Activated CD8-positive, alpha-beta T cell treated with anti-CD3 and anti-CD28 coated beads, Interleukin-2, amount 10 ng/mL, durations not matched to agents 7 days and 5 days (primary cell): ENCODE data around the gene PPP1R8. TPM values are rescaled to one million over a fixed set of nuclear protein-coding genes. Genes with fewer than 3 reads are reported as not detected.
A peak's percentile ranks its signal among the peaks of the same experiment; 100 is the strongest.
"Not testable (repeated sequence)": the region's sequence is repeated elsewhere in the genome, so short reads cannot be mapped to it uniquely, and the experiment has no call there.

ENCODE experiments used
- ATAC-seq: fragments of 150-1000 bp; cut with Tn5 transposase; one replicate; pipeline ENCODE4 v1.10.0; 2021; ENCODE audit warnings: moderate library complexity
- CTCF ChIA-PET: fragments of 350-600 bp; sonication (Branson Sonifier 250); formaldehyde crosslinking; loops from one replicate; lab custom pipeline; 2021; ENCODE audit warnings: antibody characterized with exemption; lab: Charles Lee
- POLR2A ChIA-PET: fragments of 350-600 bp; sonication (Branson Sonifier 250); formaldehyde crosslinking; loops from one replicate; lab custom pipeline; 2021; ENCODE audit warnings: antibody characterized with exemption; lab: Charles Lee
- DNase-seq: peaks from one replicate; pipeline ENCODE4 v3.0.0-alpha.2; 2020
- H3K27ac Mint-ChIP-seq: one replicate; pipeline ENCODE4 v1.8.0; 2021; ENCODE audit warnings: mild to moderate bottlenecking, mixed read lengths
- H3K27me3 Mint-ChIP-seq: one replicate; pipeline ENCODE4 v1.8.0; 2021; ENCODE audit warnings: low read depth, mixed read lengths
- H3K36me3 Mint-ChIP-seq: one replicate; pipeline ENCODE4 v1.8.0; 2021; ENCODE audit warnings: low read depth, mixed read lengths
- H3K4me1 Mint-ChIP-seq: one replicate; pipeline ENCODE4 v1.8.0; 2021; ENCODE audit warnings: low read depth, mixed read lengths
- H3K4me3 Mint-ChIP-seq: one replicate; pipeline ENCODE4 v1.8.0; 2021; ENCODE audit warnings: mild to moderate bottlenecking, mixed read lengths
- H3K9me3 Mint-ChIP-seq: one replicate; pipeline ENCODE4 v1.8.0; 2022; ENCODE audit warnings: mixed read lengths; ENCODE audit not compliant: insufficient read depth
- total RNA-seq, 2 experiments: library from RNA; stranded (reverse); gene quantifications; one replicate each; pipeline ENCODE4 v1.2.3, GENCODE V29; 2021

Gene PPP1R8
- total RNA-seq, 2 experiments from 2014 or later: 61.4 to 66.6 TPM

GRCh38 chr1:27808131-27808530, 22.5 kb upstream of the PPP1R8 start:
- H3K4me3 Mint-ChIP-seq, H3K4me1 Mint-ChIP-seq, H3K27ac Mint-ChIP-seq, H3K9me3 Mint-ChIP-seq, POLR2A ChIA-PET, DNase-seq, H3K27me3 Mint-ChIP-seq, ATAC-seq, CTCF ChIA-PET: not testable (repeated sequence)
- peaks cover 24% of the 10 kb centered on the region for H3K36me3 Mint-ChIP-seq

GRCh38 chr1:27809883-27810282, 20.7 kb upstream of the PPP1R8 start:
- Mint-ChIP-seq H3K27ac (no peak overlapping the region), H3K9me3 (no peaks in the 10 kb centered on the region), H3K36me3 (peaks cover 17% of the 10 kb centered on the region), H3K4me1 (no peaks in the 10 kb centered on the region), H3K27me3 (no peaks in the 10 kb centered on the region), H3K4me3 (no peak overlapping the region)
- DNase-seq (no peak), ATAC-seq (no peak)
- CTCF ChIA-PET: no interaction called here
- POLR2A ChIA-PET: no interaction called here

- no peak overlapping the region for H3K27ac Mint-ChIP-seq
- no peaks in the 10 kb centered on the region for H3K27me3 Mint-ChIP-seq
- H3K4me1 Mint-ChIP-seq: no peaks in the 10 kb centered on the region
- H3K9me3 Mint-ChIP-seq: no peaks in the 10 kb centered on the region
- H3K4me3 Mint-ChIP-seq: no peak overlapping the region
- ATAC-seq (no peak), DNase-seq (no peak)
- ChIA-PET POLR2A (interaction anchor here (0.6 kb wide), 1 partner anchor 13 kb away, joined by 3 read pairs; no protein-coding TSS in a partner anchor), CTCF (no interaction called here)
- H3K36me3 Mint-ChIP-seq: peaks cover 18% of the 10 kb centered on the region
Observed at GRCh38 chr1:27811741-27812500, 18.7 kb upstream of the PPP1R8 start.

GRCh38 chr1:27816921-27817630, 13.5 kb upstream of the PPP1R8 start:
- ChIA-PET CTCF (interaction anchor here (1.2 to 1.5 kb wide), 2 partner anchors 15 to 40 kb away, joined by 3 to 5 read pairs; no protein-coding TSS in a partner anchor), POLR2A (no interaction called here)
- peaks cover 29% of the 10 kb centered on the region for H3K36me3 Mint-ChIP-seq

GRCh38 chr1:27821761-27822315, 8.7 kb upstream of the PPP1R8 start:
- POLR2A ChIA-PET: interaction anchor here (0.6 kb wide), 1 partner anchor 99 kb away, joined by 3 read pairs; no protein-coding TSS in a partner anchor
- no peak for ATAC-seq
- H3K9me3 Mint-ChIP-seq: no peaks in the 10 kb centered on the region
- no peaks in the 10 kb centered on the region for H3K4me1 Mint-ChIP-seq
- no peak overlapping the region for H3K4me3 Mint-ChIP-seq
- no peak for DNase-seq
- CTCF ChIA-PET: interaction anchor here (1.1 kb wide), 1 partner anchor 152 kb away, joined by 3 read pairs; no protein-coding TSS in a partner anchor
- no peaks in the 10 kb centered on the region for H3K27me3 Mint-ChIP-seq
- H3K36me3 Mint-ChIP-seq: peaks cover 27% of the 10 kb centered on the region
- H3K27ac Mint-ChIP-seq: no peak overlapping the region

More at GRCh38 chr1:27816921-27817630, 13.5 kb upstream of the PPP1R8 start:
- Mint-ChIP-seq H3K4me3 (no peak overlapping the region), H3K27ac (no peak overlapping the region), H3K4me1 (no peaks in the 10 kb centered on the region), H3K9me3 (no peaks in the 10 kb centered on the region), H3K27me3 (no peaks in the 10 kb centered on the region)
- no peak for ATAC-seq
- DNase-seq: no peak

- DNase-seq: no peak
- no peak overlapping the region for H3K27ac Mint-ChIP-seq
- CTCF ChIA-PET: no interaction called here
- ATAC-seq: no peak
- no peaks in the 10 kb centered on the region for H3K9me3 Mint-ChIP-seq
- peaks cover 21% of the 10 kb centered on the region for H3K36me3 Mint-ChIP-seq
- no peaks in the 10 kb centered on the region for H3K27me3 Mint-ChIP-seq
- no peaks in the 10 kb centered on the region for H3K4me1 Mint-ChIP-seq
- no peak overlapping the region for H3K4me3 Mint-ChIP-seq
- POLR2A ChIA-PET: no interaction called here
Observed at GRCh38 chr1:27823784-27824183, 6.8 kb upstream of the PPP1R8 start.

- no peaks in the 10 kb centered on the region for H3K27me3 Mint-ChIP-seq
- no peak overlapping the region for H3K27ac Mint-ChIP-seq
- DNase-seq (no peak), ATAC-seq (no peak)
- H3K9me3 Mint-ChIP-seq: no peaks in the 10 kb centered on the region
- no peak overlapping the region for H3K4me3 Mint-ChIP-seq
- peaks cover 1% of the 10 kb centered on the region for H3K4me1 Mint-ChIP-seq
- ChIA-PET CTCF (no interaction called here), POLR2A (no interaction called here)
- H3K36me3 Mint-ChIP-seq: peaks cover 18% of the 10 kb centered on the region
Observed at GRCh38 chr1:27824411-27824810, 6.2 kb upstream of the PPP1R8 start.

GRCh38 chr1:27829339-27829960, 1.1 kb upstream of the PPP1R8 start:
- H3K27ac Mint-ChIP-seq: not testable (repeated sequence)
- peaks cover 22% of the 10 kb centered on the region for H3K36me3 Mint-ChIP-seq
- CTCF ChIA-PET: interaction anchor here (3.7 kb wide), 1 partner anchor 104 kb away, joined by 12 read pairs; the partner anchor contains the start of gene FAM76A

GRCh38 chr1:27831568-27832410, 1.2 kb downstream of the PPP1R8 start:
- DNase-seq (no peak), ATAC-seq (no peak)
- Mint-ChIP-seq H3K27ac (peak overlapping the region; percentile 87), H3K4me1 (peaks cover 44% of the 10 kb centered on the region), H3K4me3 (peak overlapping the region; percentile 95), H3K9me3 (no peaks in the 10 kb centered on the region), H3K27me3 (no peaks in the 10 kb centered on the region), H3K36me3 (peaks cover 37% of the 10 kb centered on the region)
- POLR2A ChIA-PET: interaction anchor here (1.0 to 2.1 kb wide), 5 partner anchors 9 to 127 kb away, joined by 3 to 11 read pairs (median 8); partner anchors contain the start of genes FAM76A and STX12
- CTCF ChIA-PET: interaction anchor here (0.9 to 3.7 kb wide), 7 partner anchors 8 to 162 kb away, joined by 3 to 12 read pairs (median 4); partner anchors contain the start of gene FAM76A

More at GRCh38 chr1:27829339-27829960, 1.1 kb upstream of the PPP1R8 start:
- not testable (repeated sequence) for H3K27me3 Mint-ChIP-seq, DNase-seq, H3K9me3 Mint-ChIP-seq, ATAC-seq
- peak overlapping the region; percentile 95 for H3K4me3 Mint-ChIP-seq
- POLR2A ChIA-PET: interaction anchor here (0.9 to 1.6 kb wide), 3 partner anchors 57 to 259 kb away, joined by 3 to 7 read pairs (median 6); partner anchors contain the start of genes EYA3 and STX12
- H3K4me1 Mint-ChIP-seq: peaks cover 34% of the 10 kb centered on the region

GRCh38 chr1:27832762-27833161, 2.2 kb downstream of the PPP1R8 start:
- no peak overlapping the region for H3K4me3 Mint-ChIP-seq
- POLR2A ChIA-PET: no interaction called here
- no peak for DNase-seq
- H3K36me3 Mint-ChIP-seq: peaks cover 41% of the 10 kb centered on the region
- no peak overlapping the region for H3K27ac Mint-ChIP-seq
- ATAC-seq: no peak
- no peaks in the 10 kb centered on the region for H3K9me3 Mint-ChIP-seq
- CTCF ChIA-PET: interaction anchor here (0.5 to 3.7 kb wide), 5 partner anchors 12 to 568 kb away, joined by 3 to 12 read pairs (median 4); partner anchors contain the start of gene FAM76A
- H3K27me3 Mint-ChIP-seq: no peaks in the 10 kb centered on the region
- H3K4me1 Mint-ChIP-seq: peaks cover 46% of the 10 kb centered on the region
